Measurements from ENCODE around the gene LAMP5. TPM values are rescaled to one million over a fixed set of nuclear protein-coding genes. Genes with fewer than 3 reads are reported as not detected.

Gene LAMP5
- total and polyA plus RNA-seq, 2 of the 13 experiments (the other 11 are each of a cell fraction or from before 2014, with no cell fraction given), result not detected

DNA sequence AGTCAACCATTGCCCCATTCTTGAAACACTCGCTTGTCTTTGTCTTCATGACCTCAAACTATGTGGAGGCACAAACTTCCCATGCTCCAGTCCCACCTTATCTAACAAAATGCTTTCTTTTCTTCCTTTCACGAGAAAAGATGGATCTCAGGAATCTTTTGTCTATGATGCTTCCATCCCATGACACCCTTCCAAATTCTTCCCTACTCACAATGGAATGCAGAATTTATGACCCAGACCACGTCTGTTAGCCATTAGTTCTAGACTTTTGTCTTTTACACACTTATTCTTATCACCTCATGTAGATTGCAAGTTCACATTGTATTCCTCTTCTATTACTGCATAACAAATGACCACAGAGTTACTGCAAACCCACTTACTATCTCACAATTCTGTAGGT lies 24.2 kb upstream of the LAMP5 start (continued):
- TF ChIP-seq, protein P1, sequence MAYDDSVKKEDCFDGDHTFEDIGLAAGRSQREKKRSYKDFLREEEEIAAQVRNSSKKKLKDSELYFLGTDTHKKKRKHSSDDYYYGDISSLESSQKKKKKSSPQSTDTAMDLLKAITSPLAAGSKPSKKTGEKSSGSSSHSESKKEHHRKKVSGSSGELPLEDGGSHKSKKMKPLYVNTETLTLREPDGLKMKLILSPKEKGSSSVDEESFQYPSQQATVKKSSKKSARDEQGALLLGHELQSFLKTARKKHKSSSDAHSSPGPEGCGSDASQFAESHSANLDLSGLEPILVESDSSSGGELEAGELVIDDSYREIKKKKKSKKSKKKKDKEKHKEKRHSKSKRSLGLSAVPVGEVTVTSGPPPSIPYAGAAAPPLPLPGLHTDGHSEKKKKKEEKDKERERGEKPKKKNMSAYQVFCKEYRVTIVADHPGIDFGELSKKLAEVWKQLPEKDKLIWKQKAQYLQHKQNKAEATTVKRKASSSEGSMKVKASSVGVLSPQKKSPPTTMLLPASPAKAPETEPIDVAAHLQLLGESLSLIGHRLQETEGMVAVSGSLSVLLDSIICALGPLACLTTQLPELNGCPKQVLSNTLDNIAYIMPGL (CRISPR knock-in tag; IDR thresholded peaks at IDR 0.05; ENCODE audit: borderline replicate concordance in 1 of 2, low read depth in 1 of 2), result no peak
- TF ChIP-seq ELF3 (CRISPR knock-in tag; IDR thresholded peaks at IDR 0.05) (no peak), JARID2 (CRISPR knock-in tag; IDR thresholded peaks at IDR 0.05; ENCODE audit: insufficient replicate concordance) (no peak), PHF21A (CRISPR knock-in tag; IDR thresholded peaks at IDR 0.05) (no peak), NFKB2 (CRISPR knock-in tag; IDR thresholded peaks at IDR 0.05; ENCODE audit: borderline replicate concordance) (no peak), SYNCRIP (IDR thresholded peaks at IDR 0.05; ENCODE audit: insufficient read depth, low read depth, low read length) (no peak), ZNF713 (CRISPR knock-in tag; IDR thresholded peaks at IDR 0.05) (no peak)
- TF ChIP-seq, protein P2, sequence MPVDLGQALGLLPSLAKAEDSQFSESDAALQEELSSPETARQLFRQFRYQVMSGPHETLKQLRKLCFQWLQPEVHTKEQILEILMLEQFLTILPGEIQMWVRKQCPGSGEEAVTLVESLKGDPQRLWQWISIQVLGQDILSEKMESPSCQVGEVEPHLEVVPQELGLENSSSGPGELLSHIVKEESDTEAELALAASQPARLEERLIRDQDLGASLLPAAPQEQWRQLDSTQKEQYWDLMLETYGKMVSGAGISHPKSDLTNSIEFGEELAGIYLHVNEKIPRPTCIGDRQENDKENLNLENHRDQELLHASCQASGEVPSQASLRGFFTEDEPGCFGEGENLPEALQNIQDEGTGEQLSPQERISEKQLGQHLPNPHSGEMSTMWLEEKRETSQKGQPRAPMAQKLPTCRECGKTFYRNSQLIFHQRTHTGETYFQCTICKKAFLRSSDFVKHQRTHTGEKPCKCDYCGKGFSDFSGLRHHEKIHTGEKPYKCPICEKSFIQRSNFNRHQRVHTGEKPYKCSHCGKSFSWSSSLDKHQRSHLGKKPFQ (CRISPR knock-in tag; IDR thresholded peaks at IDR 0.05; ENCODE audit: insufficient replicate concordance), result no peak
- TF ChIP-seq, protein P3, sequence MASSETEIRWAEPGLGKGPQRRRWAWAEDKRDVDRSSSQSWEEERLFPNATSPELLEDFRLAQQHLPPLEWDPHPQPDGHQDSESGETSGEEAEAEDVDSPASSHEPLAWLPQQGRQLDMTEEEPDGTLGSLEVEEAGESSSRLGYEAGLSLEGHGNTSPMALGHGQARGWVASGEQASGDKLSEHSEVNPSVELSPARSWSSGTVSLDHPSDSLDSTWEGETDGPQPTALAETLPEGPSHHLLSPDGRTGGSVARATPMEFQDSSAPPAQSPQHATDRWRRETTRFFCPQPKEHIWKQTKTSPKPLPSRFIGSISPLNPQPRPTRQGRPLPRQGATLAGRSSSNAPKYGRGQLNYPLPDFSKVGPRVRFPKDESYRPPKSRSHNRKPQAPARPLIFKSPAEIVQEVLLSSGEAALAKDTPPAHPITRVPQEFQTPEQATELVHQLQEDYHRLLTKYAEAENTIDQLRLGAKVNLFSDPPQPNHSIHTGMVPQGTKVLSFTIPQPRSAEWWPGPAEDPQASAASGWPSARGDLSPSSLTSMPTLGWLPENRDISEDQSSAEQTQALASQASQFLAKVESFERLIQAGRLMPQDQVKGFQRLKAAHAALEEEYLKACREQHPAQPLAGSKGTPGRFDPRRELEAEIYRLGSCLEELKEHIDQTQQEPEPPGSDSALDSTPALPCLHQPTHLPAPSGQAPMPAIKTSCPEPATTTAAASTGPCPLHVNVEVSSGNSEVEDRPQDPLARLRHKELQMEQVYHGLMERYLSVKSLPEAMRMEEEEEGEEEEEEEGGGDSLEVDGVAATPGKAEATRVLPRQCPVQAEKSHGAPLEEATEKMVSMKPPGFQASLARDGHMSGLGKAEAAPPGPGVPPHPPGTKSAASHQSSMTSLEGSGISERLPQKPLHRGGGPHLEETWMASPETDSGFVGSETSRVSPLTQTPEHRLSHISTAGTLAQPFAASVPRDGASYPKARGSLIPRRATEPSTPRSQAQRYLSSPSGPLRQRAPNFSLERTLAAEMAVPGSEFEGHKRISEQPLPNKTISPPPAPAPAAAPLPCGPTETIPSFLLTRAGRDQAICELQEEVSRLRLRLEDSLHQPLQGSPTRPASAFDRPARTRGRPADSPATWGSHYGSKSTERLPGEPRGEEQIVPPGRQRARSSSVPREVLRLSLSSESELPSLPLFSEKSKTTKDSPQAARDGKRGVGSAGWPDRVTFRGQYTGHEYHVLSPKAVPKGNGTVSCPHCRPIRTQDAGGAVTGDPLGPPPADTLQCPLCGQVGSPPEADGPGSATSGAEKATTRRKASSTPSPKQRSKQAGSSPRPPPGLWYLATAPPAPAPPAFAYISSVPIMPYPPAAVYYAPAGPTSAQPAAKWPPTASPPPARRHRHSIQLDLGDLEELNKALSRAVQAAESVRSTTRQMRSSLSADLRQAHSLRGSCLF (CRISPR knock-in tag; IDR thresholded peaks at IDR 0.05; ENCODE audit: borderline replicate concordance), result no peak
- TF ChIP-seq, protein P4, sequence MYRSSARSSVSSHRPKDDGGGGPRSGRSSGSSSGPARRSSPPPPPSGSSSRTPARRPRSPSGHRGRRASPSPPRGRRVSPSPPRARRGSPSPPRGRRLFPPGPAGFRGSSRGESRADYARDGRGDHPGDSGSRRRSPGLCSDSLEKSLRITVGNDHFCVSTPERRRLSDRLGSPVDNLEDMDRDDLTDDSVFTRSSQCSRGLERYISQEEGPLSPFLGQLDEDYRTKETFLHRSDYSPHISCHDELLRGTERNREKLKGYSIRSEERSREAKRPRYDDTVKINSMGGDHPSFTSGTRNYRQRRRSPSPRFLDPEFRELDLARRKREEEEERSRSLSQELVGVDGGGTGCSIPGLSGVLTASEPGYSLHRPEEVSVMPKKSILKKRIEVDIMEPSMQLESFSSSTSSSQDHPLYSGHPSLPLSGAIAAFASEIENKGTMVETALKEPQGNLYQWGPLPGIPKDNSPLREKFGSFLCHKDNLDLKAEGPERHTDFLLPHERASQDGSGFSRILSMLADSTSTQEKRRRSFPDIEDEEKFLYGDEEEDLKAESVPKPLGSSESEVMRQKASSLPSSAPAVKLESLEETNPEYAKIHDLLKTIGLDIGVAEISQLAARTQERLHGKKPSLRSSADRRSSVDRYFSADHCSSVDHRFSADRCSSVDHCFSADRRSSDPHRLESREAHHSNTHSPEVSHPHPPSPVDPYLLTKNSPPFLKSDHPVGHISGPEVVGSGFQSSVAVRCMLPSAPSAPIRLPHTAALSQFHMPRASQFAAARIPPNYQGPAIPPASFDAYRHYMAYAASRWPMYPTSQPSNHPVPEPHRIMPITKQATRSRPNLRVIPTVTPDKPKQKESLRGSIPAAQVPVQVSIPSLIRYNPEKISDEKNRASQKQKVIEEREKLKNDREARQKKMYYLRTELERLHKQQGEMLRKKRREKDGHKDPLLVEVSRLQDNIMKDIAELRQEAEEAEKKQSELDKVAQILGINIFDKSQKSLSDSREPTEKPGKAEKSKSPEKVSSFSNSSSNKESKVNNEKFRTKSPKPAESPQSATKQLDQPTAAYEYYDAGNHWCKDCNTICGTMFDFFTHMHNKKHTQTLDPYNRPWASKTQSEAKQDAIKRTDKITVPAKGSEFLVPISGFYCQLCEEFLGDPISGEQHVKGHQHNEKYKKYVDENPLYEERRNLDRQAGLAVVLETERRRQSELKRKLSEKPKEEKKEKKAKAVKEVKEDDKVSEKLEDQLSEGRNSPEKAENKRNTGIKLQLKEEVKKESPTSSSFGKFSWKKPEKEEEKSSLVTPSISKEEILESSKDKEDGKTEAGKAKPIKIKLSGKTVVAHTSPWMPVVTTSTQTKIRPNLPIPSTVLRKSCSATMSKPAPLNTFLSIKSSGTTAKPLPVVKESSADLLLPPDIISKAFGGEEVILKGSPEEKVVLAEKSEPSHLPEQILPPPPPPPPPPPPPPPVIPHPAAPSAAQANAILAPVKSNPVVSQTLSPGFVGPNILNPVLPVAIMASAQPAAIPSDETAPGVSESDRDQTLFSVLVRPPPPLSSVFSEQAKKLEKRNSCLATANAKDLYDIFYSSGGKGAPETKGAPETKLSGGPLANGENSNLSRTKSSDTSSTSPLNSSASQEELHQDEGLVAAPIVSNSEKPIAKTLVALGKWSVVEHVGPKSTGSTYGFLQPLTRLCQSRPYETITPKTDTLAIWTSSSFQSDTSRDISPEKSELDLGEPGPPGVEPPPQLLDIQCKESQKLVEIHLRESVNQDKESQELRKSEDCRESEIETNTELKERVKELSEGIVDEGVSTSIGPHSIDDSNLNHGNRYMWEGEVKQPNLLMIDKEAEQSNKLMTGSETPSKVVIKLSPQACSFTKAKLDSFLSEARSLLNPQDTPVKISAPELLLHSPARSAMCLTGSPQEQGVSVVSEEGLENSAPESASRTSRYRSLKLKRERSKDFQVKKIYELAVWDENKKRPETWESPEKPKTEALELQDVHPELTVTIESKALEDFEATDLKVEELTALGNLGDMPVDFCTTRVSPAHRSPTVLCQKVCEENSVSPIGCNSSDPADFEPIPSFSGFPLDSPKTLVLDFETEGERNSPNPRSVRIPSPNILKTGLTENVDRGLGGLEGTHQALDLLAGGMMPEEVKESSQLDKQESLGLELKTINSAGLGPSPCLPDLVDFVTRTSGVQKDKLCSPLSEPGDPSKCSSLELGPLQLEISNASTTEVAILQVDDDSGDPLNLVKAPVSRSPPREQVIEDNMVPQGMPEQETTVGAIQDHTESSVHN (CRISPR knock-in tag; IDR thresholded peaks at IDR 0.05), result no peak
